H1 (cell line): ENCODE results near the gene GULP1. TPM values are rescaled to one million over a fixed set of nuclear protein-coding genes. Genes with fewer than 3 reads are reported as not detected.

ENCODE experiments used
- ASH2L ChIP-seq: fragments of 200-600, 300-600 bp; sonication (generic); IDR thresholded peaks from one replicate; pipeline ENCODE4 v1.7.1; 2017; ENCODE audit warnings: low read length
- BCL11A ChIP-seq, 2 experiments: IDR thresholded peaks; one replicate each; pipeline ENCODE4 v1.6.1; 2011; ENCODE audit warnings: low read depth in 2 of 2, low read length in 2 of 2, mild to moderate bottlenecking in 2 of 2
- CHD7 ChIP-seq: fragments of 300-600 bp; sonication (generic); IDR thresholded peaks from 2 replicates; pipeline ENCODE4 v1.7.1; 2012; ENCODE audit warnings: low read length, moderate library complexity, mild to moderate bottlenecking, inconsistent platforms; ENCODE audit not compliant: insufficient replicate concordance
- GABPA ChIP-seq: IDR thresholded peaks from 2 replicates; pipeline ENCODE4 v1.6.1; 2011; ENCODE audit warnings: mild to moderate bottlenecking, low read length, moderate library complexity, borderline replicate concordance; ENCODE audit not compliant: insufficient read depth
- POU5F1 ChIP-seq: IDR thresholded peaks from 2 replicates; pipeline ENCODE4 v1.6.1; 2011; ENCODE audit warnings: low read depth, mild to moderate bottlenecking, low read length, moderate library complexity
- RBBP5 ChIP-seq: IDR thresholded peaks from 2 replicates; pipeline ENCODE4 v1.7.1; 2012; ENCODE audit warnings: low read depth, mild to moderate bottlenecking, inconsistent platforms, low read length, moderate library complexity, borderline replicate concordance
- RFX5 ChIP-seq: IDR thresholded peaks from 2 replicates; pipeline ENCODE4 v1.6.1; 2011; ENCODE audit warnings: low read depth, low read length, improper control_type of control experiment, borderline replicate concordance
- SIRT6 ChIP-seq: IDR thresholded peaks from one replicate; pipeline ENCODE4 v1.7.1; 2012; ENCODE audit warnings: low read length, inconsistent platforms
- TAF7 ChIP-seq: optimal IDR thresholded peaks from 2 replicates; pipeline ENCODE3; 2011; ENCODE audit warnings: low read depth, mild to moderate bottlenecking, inconsistent platforms, low read length, moderate library complexity, borderline replicate concordance
- TBP ChIP-seq: IDR thresholded peaks from 2 replicates; pipeline ENCODE4 v1.6.1; 2011; ENCODE audit warnings: low read depth, low read length, improper control_type of control experiment
- polyA plus RNA-seq, 7 experiments: library from polyadenylated mRNA; depleted of rRNA in 3 of 7; stranded (reverse) in 5 of 7; unstranded in 2 of 7; fragments of >200 nt in 5 of 7; fragments of 200-250 nt in 2 of 7; gene quantifications; 1 replicate in 5 of 7; 2 replicates in 1 of 7; 4 replicates in 1 of 7; pipeline versions ENCODE4 v1.2.1 to v1.2.3, GENCODE V29; 2011 to 2013; ENCODE audit warnings: missing spikeins in 2 of 7, mixed read lengths in 2 of 7
- total RNA-seq: library from RNA; stranded (reverse); fragmentation: NEBNext Ultra II Directional; extraction: Animal tissue kit (Norgen Biotek cat#: 25700); gene quantifications from 2 replicates; pipeline ENCODE4 v1.2.1, GENCODE V29; 2021

Gene GULP1
- total and polyA plus RNA-seq, 2 of the 8 experiments (the other 6 are each of a cell fraction or from before 2014, with no cell fraction given) = 69.7 to 139 TPM

GRCh38 chr2:188292348-188293239 is 920 bp downstream of the GULP1 start (continued):
- TF ChIP-seq CHD7 = no peak
- TF ChIP-seq SIRT6 = no peak
- TF ChIP-seq TBP = 0 out of 2 replicates have a peak, but pooled peaks have one; percentile 43
- peak; percentile 44; the same call in 1 of the 2 replicates for TF ChIP-seq RBBP5
- TF ChIP-seq POU5F1 = no peak
- TF ChIP-seq TAF7 = no peak
- TF ChIP-seq GABPA = no peak
- TF ChIP-seq RFX5 = no peak
- peak; percentile 15 for TF ChIP-seq ASH2L
- TF ChIP-seq BCL11A (IDR thresholded peaks at IDR 0.05; ENCODE audit: low read depth in 2 of 2, low read length in 2 of 2) = no peak
